Stimulated activated CD8-positive, alpha-beta memory T cell treated with anti-CD3 and anti-CD28 coated beads, Interleukin-7, amount 100 ng/mL, for 48 hours (primary cell): ENCODE data around the gene PRLR.

Source experiments
- DNase-seq, 2 donors: peaks; one replicate each; pipeline ENCODE4 v3.0.0-alpha.2; 2020; ENCODE audit warnings: low read depth in 1 of 2; ENCODE audit errors: extremely low read depth in 1 of 2

The PRLR gene

DNA sequence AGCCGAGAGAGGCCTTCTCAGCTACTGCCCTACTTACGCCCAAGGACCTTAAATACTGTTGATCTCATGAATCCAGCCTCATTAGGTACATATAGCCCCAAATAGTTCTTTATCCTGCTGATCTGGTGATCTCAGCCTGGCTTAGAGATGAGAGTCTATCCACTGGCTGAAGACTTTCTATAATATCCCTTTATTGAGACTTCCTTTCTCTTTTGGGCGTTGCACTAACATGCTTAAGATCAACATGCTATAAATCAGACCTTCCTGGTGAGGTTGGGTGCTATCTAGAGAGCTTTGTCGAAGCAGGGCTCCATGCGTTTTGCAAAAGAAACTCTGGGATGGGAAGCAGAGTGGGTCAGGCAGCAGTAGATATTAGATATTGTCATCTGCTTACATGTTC is 138.6 kb downstream of the PRLR start:
- no peak for DNase-seq

DNA sequence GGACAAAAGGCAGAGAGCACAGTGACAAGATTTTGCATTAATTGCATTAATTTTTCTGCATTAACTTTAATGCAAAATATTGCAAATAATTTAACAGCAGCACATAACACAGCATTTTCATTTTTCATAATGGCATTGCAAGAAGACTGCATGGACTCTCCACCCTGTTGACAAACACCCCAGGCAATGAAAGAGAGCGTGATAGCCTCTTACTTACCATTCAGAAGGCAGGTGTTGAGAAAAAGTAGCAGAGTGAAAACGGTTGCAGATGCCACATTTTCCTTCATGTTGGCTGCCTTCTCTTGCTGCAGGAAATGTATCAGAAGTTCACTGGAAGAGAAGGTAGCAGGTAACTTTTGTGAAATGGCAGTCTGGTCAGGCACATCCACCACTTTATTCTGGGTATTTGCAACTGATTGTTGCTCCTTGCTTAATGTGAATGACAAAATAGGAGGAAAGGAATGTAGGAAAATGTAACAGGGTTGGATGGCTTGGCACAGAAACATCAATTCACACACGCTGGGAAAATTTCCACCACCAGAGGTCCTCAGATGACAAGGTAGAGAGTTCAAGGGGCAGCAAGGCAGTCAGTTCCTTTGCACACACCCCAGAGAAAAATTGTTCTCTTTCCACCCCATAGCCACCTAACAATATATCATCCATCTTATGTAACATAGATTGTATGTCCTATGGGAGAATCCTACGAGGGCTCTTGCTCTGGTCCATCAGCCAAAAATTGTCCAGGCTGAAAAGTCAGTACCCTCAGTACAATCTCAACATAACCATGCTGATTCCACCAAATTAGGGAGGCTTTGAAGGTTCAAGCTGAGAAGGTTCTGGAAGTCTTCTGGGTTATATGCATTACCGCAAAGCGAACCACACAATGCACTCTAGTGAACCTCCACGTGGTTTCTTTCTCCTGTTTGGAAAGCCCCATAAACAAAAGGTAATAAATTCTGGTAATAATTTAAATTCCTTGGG is 140.7 kb downstream of the PRLR start:
- DNase-seq = peak in 1 of 2 donors; percentile 11

DNA sequence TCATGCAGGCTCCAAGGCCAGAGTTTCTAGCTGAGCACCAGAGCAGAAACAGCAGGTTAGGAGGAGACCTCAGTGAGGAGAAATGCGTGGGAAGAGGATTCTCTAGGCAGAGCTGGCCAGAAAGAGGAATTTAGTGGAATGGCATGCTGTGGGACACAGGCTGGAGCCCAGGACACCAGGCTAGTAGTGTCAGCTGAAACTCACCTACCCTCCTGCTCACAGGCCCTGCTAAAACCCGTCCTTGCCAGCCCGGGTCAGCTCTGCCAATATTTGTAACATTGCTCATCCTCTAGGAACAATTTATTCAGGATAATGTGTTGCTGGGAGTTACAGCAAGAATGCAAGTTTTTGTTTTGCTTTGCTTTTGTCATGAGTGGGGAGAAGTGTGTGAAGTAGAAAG is 142.3 kb downstream of the PRLR start:
- DNase-seq = no peak

DNA sequence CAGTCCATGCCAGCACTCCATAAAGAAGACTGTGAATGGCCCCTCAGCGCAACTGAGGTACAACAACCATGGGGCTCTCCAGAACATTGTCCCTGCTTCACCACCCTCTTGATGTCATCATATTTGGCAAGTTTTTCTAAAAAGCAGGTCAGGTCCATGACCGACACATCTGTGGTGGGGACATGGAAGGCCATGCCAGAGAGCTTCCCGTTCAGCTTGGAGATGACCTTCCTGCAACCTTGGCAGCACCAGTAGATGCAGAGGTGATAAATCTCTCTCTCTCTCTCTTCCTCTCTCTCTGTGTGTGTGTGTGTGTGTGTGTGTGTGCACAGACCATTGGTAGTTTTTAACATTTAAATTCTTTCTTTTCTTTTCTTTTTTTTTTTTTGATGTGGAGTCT is 147.1 kb downstream of the PRLR start:
- DNase-seq = no peak

DNA sequence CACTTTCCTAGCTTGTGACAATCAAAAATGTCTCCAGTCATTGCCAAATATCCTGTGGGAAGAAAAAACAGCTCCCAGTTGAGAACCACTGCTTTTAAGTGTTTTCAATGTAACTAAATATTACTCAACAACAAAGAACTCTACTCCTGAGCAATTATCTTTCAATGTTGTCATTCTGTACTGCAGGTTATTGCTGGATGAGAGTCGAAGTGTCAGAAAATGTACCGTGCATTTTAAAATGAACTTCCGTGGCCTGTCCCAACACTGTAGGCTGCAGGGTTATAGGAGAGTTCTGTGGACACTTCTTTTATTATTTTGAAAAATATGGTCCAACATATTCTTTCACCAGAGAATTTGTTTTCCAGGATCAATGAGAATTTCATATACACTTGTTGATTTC is 147.8 kb downstream of the PRLR start:
- no peak for DNase-seq

DNA sequence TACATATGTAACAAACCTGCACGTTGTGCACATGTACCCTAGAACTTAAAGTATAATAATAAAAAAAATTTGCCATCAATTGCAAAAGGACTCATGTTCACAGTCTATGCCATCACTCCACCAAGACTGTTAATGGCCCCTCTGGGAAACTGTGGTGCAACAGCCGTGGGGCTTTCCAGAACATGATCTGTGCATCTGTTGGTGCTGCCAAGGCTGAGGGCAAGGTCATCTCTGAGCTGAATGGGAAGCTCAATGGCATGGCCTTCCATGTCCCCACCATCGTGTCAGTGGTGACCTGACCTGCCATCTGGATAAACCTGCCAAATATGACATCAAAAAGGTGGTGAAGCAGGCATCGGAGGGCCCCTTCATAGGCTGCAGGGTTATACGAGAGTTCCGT is 149.2 kb downstream of the PRLR start:
- DNase-seq = no peak

DNA sequence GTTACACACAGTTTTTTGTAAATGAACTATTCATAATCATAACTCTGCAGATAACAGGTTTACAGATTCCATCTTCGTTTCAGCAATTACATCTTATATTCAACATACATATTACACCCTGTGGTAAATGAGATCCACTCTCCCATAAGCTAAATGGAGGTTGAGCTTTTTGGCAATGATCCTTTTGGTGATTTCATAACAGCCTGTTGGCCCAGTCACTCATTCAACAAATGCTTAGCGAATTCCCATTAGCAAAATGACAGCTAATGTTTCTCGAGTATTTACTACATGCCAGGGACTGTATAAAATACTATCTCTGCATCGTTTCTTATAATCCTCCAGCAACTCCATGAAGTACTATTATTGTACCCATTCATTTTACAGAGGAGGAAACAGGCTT is 157.1 kb downstream of the PRLR start:
- no peak for DNase-seq

DNA sequence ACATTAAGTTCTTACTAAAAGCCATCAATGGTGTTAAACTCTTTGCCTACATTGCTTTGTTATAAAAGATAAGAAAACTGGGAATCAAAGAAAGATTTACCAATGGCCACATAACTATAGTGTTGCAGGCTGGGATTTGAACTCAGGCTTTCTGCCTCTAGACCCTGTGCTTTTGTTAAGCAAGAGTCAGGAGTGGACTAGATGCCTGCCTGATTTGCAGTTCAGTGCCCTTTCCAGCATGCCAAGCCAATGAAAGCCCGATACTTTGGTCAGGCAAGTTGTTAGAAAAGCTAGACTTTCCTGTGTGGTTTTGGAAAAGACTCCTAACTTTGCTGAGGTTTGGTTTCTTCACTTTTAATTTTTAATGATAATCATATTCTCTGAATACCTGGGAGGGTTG is 161.1 kb downstream of the PRLR start:
- no peak for DNase-seq

DNA sequence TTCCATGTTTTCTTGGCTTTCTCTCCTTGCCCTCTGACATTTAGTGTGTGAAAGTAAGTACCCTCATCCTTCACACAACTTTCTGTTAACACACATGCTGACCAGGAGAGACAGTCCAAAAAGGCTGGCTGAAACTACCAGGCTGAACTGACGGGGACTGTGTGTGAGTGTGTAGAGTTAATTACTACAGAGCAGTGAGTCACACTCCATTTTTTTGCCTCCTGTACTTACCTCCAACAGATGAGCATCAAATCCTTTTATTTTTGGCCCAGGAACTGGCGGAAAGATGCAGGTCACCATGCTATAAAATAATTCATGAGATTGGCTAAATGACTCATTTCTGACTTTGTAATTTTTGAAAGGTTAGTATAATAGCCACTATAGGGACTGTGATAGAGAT is 162.3 kb downstream of the PRLR start:
- no peak for DNase-seq

DNA sequence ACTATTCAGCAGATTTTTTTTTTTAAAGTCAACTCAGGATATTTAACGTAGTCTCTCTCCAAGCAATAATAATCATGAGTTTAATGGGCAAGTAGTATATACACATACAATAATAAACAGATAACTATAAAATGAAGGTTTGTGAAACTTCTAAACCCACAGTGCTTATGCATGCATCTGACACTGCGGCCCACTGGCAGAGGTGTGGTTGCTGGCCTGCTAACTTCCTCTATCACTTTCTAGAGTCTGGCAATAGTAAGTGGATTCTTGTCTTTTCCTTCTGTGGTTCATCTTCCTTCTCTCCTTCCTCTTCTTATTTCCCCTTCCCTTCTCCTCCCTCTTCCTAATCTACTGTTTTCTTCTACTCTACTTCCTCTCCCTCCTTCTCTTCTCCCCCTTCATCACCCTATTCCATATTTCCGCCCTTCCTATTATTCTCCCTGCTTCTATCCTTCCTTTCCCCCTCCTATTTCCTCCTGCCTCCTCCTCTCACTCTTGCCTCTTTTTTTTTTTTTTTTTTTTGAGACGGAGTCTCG is 164.0 kb downstream of the PRLR start:
- no peak for DNase-seq

DNA sequence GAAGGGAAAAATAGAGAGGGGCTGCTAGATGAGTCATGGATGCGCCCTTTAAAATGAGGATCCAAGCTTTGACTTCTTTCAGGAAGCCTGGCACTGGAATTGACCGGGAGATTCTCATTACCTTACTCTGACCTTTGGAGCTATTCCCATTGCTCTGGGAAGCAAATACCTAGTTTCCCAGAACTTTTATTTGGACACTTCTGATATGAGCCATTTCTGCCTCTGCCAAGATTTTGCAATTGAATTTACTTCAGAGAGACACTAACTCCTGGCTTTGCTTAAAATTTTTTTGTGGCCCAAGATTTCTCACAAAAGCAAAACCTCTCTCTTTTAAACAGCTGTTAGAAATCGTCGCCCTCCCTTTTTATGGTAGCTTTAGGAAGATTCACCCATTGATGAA is 166.9 kb downstream of the PRLR start:
- no peak for DNase-seq

DNA sequence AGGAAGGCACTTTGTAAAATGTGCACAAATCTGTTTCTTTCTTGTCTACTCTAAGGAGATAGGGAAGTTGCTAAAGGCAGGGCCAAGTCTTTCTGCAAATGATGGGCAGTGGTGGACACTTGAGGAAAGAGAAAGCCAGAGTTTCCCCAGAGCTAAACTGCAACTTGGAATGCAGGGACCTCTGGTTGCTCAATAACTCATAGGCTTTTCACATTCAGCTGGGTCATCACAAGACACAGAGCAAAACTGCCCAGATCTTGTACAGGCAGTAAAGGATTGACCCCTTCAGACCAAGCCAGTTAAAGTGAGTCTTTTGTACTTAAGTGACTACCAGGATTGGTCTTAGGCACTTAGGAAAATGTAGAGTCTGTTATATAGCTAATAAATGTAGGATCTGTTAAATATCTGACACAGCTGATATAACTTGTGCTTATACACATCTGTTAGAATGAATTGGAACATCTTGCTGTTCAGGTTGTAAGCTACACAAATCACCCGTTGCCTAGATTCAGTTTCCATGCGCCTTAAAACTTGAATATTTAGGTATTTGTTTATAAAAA is 169.0 kb downstream of the PRLR start:
- no peak for DNase-seq

DNA sequence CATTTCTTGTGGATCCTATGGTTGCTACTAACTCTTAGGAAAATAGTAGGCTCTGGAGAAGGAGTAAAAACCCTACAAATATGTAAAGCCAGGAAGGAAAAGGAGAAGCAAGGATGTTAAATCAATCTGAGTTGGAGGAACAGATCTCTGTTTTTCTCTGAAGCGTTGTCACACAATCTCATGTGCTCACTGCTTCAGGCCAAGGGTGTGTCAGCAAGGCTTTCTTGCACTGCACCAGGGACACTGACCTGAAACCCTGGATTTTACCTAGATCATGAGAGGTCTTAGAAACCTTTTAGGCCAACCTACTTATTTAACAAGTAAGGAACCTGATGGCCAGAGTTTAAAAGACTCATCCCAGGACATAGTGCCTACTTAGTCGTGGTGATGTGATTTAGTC is 170.1 kb downstream of the PRLR start:
- no peak for DNase-seq

DNA sequence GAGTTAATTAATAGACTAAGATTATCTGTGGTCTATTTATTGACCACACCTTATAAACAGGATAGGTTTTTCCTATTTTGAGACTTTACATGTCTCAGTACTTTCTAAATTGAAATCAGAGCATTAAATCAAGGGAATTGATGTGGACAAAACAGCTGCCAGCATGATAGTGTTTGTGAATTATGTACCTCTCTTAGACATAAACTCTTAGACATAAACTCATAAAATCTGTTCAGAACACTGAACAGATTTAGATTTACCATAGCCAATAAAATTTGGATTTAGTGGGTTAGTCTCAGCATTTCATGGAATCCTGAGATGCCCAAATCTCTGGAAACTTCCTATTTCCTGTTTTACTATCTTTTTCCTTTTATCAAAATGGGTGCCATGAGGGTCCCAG is 171.0 kb downstream of the PRLR start:
- no peak for DNase-seq

DNA sequence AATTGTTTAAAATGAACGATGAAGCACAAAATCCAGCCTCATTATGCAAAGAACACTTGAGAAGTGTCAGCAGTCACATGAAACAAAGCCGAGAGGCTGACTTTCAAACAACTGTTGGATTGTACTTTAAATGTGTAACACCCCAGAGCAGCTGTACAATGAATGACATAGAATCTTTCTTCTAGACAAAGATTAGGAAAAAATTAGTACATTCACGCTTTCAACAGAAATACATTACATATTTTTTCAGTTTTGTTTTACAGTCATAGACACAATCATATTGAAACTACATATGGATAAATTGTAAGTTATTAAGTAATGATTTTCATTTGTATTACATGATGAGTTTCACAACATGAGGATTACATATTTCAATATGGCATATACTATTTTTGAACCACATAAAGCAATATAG is 171.9 kb downstream of the PRLR start:
- no peak for DNase-seq

DNA sequence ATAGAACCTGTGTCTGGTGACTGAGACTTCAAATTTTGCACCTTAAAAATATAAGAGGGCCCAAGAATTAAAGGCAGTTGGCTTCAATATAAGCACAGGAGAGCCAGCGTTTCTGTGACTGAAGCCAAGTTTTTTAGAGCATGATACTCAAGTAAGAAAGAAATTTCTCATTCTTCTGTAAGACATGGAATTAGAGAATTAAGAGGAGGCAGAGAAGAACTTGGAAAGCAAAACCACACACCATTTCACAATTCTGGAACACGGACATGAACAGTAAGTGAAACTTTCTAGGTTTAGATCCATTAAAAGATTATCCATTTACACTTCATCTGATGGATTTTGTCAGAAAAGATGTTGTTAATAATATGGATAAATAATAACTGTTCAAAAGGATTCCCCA is 173.6 kb downstream of the PRLR start:
- DNase-seq = no peak

DNA sequence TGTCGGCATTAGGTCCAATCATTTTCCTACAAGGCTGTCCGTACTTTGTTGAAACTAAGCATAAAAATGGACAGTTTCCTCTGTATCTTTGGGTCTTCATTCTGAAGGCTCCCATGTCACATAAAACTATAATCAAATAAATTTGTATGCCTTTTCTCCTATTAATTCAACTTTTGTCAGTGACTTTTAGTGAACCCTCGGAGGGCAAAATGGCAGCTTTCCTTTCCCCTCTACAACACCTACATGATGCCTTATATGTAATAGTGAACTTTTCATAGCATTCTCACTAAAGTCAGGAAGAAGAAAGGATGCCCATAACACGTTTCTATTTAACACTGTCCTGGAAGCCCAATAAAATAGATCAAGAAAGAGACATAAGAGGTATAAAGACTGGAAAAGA is 177.4 kb downstream of the PRLR start:
- DNase-seq = no peak

DNA sequence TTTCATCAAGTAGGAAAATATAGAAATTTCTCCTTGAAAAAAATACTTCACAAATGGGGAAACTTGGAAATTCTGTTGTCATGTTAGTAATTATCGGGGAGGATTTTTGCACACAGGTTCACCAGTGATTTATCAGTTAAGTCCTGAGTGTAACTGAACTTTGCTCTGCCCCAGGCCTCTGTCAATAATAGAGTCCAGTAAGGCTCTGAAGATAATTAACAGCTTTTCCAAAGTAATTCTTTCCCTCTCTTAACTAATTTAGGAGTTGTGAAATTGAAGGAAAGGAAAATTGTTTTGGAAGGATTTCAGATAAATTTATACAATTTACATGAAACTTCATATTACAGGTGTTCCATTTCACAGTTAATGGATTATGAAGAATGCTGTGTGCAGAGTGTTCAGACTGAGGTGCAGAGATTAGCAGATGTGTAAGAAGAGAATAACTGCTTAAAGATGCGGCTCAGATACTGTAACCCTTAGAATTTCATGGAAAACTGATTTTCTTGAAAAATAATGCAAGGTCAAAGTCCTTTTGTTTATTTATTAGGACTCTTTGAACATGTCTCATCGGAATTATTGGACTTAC is 179.7 kb downstream of the PRLR start:
- DNase-seq = no peak

DNA sequence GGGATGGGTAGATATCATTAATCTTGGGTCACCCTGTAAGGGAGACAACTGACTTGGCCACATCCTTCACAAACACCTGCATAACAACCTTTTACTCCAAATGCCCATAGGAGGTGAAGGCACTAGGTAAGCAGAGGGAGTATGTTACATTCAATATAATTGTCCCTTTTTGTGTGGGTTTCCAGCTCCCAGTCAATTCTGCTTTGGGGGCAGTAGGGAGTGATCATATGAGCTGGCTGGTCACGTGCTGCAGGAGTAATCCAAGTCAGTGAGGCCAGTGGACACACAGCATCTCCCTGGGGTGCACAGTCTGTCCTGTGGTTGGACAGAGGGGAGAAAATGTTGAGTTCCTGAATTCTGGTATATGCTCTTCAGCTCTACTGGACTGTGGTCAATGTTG is 181.4 kb downstream of the PRLR start:
- no peak for DNase-seq

DNA sequence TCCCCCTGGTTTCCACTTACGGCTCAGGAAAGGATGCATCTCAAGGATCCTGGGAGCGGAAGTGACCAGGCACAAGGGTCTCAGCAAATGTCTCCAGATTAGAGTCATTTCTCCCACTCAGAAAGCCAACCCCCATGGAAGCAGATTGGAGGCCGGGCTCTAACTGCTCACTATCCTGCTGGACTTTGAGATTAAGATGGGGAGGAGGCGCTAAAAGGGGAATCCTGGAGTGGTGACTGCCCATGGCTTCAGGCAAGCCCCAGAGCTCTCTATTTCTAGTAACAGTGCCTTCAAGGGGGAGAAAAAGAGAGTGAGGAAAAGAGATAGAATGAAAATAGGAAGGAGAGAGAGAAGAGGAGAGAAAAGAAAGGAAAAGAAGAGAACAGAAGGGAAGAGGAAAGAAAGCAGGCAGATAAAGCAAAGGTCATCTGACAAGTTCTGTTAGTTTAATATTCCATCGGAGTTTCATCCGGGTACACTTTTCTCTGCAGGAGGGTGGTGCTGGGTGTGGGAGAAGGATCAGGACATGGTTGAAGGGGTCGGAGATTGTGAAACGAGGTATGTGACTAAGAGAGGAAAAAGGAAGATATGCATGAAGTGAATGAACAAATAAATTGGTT is 182.4 kb downstream of the PRLR start, which contains the start of gene AGXT2:
Gene AGXT2, minus strand, starts transcription at position 165 of the 620 bp plus-strand sequence. Its CDS starts 57 bp downstream, at position 108.
- no peak for DNase-seq

DNA sequence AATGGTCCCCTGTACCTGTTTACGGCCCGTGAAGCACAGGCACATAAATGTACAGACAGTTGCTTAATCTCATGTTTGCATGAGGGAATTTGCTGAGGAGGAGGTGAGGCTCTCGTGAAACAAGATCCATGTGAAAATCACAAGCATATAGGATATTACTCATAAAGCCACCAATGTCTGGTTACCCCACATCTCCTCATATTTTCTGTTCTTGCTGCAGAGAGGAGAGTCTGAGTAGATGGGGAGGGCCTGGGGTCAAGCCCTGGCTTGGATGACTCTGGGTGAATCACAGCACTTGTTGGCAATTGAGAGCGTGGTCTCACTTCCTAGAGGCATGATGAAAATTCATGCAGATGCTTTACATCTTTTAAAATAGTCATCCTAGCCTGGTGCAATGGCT is 183.5 kb downstream of the PRLR start:
- DNase-seq = no peak
